Measurements from ENCODE around the gene SCN5A.

Gene SCN5A

DNA sequence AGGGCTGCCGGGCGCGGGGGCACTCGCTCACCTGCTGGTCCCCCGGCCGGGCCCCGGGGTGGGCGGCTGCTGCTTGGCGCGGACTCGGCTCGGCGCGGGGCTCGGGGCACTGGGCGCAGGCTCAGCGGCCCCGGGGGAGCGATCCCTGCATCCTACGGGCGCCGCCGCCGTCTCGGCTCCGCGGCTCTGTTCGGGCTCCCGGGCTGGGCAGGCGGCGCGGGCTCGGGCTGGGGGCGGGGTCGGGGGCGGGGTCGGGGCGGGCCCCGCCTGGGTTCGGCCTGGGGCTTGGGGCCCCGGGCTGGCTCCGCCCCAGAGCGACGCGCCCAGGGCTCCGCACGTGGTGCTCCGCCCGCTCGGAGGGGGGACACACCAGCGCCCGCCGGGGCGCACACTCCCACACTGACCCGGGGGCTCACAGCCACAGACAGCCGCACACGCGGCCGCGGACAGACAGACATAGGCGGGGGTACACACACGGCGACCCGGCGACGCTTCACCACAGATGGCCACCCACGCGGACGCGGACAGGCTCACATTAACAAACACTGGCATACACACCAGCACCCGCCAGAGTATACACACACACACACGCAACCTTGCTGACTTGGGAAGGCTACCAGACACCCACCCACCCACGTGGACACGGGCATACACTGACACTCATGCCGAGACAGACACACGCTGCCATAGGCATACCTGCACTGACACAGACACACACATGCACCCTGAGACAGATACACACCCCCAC, at the start of gene SCN5A:
Gene SCN5A (minus strand): TSS at position 188 of the 748 bp plus-strand sequence. CDS start 16,380 bp downstream, outside the sequence.
- peak; percentile 28 to 66 for DNase-seq

DNA sequence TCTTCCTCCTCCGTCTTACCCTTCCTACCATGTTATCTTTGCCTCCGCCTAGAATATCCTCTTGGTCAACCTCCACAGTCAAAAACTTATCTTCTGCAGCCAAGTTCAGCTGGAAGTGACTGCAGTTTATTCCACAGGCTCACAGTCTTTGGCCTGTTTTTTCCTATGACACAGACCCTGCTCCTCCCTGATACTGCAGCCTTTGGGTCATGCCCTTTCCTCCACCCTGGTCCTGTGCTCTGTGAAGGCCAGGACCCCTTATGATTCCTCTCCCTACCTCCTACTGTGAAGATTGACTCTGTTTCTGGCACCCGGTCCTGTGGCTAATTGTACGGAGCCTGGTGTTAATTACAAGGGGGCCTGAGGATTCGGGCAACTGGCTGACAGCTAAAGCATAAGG, 49.3 kb upstream of the SCN5A start:
- DNase-seq: no peak

DNA sequence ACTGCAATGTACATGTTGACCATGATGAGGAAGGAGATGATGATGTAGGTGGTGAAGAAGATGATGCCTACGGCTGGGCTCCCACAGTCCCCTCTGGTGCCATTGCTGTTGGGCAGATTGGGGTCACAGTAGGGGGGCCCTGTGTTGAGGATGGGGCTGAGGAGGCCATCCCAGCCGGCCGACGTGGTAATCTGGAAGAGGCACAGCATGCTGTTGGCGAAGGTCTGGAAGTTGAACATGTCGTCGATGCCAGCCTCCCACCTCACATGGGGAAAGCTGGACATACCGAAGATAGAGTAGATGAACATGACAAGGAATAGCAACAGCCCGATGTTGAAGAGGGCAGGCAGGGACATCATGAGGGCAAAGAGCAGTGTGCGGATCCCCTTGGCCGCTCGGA, 48.6 kb upstream of the SCN5A start:
- no peak for DNase-seq

DNA sequence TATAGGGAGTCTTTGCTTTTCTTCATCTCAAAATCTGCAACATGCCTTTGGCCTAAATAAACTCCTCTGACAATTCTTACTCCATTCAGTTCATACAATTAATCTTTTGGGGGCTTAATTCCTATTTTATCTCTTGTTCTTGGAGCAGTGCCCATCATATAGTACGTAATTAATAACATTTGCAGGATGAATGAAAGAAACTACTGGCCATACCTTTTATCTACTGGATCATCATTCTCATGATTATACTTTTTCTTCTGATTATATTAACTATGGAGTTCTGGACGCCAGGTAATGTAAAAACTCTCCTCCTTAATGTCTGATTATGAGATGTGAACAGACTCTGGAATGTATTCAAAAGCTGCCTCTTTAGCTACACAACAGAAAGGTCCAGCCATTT, 46.5 kb upstream of the SCN5A start:
- DNase-seq: no peak

DNA sequence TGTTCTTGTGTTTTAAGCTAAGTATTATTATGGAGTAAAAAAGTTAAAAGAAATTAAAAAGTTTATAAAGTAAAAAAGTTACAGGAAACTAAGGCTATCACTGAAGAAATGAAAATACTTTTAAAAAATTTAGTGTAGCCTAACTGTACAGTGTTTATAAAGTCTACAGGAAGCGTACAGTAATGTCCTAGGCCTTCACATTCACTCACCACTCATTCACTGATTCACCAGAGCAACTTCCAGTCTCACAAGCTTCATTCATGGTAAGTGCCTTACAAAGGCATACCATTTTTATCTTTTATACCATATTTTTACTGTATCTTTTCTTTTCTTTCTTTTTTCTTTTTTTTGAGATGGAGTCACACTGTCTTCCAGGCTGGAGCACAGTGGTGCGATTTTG, 40.7 kb upstream of the SCN5A start:
- DNase-seq: no peak

DNA sequence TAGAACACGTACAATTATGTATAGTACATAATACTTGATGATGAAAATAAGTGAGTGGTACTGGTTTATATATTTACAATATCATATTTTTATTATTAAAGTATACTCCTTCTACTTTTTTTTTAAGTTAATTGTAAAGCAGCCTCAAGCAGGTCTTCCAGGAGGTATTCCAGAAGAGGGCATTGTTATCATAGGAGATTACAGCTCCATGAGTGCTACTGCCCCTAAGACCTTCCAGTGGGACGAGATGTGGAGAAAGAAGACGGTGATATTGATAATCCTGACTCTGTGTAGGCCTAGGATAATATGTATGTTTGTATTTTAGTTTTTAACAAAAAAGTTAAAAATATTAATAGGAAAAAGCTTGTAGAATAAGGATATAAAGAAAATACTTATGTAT, 40.3 kb upstream of the SCN5A start:
- DNase-seq: peak in 1 of 2 experiments; percentile 19

DNA sequence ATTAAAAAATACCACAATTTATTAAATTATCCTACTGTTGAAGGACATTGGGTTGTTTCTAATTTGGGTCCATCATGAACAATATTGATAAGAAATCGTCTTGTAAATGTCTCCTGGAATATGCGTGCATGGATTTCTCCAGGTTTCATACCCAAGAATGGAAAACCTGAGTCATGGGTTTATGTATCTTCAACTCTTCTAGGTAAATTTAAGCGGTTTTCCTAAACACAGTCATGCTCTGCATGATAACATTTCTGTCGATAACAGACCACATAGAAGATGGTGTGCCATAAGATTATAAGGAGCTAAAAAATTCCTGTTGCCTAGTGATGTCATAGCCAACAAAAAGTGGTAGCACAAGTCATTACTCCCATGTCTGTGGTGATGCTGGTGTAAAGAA, 39.9 kb upstream of the SCN5A start:
- DNase-seq: no peak

DNA sequence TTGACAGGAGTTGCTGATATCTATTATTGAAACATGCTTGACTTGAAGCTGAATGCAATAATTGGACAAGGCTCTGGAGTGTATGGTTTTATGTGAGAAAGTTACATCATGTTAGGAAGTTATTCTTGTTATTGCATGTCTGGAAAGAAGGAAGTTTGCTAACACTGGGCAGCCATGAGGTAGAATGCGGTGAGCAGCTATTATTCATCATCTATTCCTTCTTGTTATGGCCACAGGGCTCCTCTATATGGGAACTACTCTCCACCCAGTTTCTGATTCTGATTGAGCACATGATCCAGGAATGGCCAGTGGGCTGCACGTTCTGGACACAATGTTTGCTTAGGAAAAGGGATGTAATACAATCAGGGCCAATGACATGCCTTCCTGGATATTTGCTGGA, 37.8 kb upstream of the SCN5A start:
- DNase-seq: no peak

DNA sequence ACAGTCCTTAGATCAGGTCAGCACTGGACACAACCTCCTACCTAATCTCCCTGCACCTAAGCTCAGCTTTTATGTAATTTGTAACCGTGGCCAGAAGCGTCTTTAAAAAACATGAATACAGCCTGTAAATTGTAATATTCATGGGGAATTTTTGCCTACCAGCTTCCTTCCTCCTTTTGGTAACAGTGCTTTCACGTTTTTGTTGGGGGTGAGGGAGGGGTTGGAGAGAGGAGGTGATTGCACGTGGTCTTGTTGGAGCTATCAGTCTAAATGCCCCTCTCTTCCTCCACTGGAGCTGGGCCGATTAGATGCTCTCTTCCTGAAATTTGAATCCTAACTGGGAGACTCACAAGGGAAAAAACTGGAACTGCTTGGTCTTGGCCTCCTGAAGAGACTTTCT, 35.1 kb upstream of the SCN5A start:
- no peak for DNase-seq

DNA sequence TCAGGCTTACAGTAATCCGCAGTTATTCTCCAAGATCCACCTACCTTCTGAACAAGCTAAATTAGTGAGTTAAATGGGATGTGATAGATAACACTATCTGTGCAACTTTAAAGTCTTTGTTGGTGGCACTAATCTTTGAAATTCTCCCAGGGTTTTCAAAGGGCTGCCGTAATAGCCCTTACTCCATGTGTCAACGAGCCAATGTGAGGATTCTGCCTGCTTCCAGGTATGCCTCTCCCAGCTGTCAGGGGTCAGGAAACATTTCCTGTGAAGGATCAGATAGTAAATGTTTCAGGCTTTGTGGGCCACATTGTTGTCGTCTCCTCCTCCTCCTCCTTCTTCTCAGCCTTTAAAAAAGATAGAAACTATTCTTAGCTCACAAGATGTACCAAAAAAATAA, 20.2 kb upstream of the SCN5A start:
- DNase-seq: no peak

DNA sequence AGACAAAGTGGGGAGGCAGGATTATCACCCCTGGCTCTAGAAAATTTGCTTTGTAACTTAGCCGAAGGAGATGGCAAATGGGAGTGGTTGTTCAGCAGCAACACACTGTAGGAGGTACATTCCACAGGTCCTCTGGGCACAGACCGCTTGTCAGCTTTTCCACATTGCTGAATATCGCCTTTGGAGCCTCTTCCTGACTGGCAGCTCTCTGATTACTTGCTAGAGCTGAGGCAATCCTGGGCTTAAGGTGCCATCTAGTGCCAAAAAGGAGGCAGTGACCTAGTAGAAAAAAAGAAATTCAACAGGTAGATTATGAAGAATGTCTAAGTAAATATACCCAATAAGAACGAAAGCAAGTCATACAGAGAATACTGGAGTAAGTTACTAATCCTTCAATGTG, 13.1 kb upstream of the SCN5A start:
- peak; percentile 22 to 67 for DNase-seq

DNA sequence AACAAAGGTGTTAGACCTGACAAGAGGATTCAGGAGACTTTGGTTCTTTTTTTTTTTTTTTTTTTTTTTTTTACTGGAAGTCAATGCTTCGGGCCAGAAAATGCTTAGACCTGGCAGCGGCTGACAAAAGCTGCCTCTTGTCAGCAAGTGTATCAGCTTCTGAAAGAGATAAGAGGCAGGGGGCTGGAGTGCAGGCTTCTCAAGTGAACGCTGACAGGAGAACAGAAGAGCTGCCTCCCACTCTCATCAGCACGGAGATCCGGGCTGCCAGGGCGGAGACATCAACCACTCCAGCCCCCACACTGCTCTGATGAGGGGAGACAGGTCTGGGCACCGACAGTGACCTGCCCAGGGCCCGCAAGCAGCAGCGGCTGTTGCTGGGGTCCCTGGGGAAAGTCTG, 9.4 kb upstream of the SCN5A start:
- no peak for DNase-seq

DNA sequence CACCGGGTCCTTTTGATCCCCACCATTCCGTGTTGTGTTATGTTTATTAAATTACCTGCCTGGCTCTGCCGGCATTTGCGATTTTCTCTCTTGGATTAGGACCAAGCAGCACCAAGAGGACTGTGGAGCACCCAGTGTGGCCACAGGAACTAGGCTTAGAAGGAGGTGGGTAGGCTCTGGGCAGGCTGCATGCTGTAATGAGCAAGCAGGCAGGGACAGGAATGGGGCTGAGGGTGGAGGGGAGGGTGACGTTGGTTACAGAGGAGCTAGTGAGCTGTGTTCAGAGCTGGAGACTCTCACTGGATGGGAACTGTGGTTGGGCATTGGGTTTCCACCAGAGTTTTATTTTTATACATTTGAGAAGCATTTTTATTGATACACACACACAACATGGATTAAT, 7.9 kb upstream of the SCN5A start:
- DNase-seq: no peak

DNA sequence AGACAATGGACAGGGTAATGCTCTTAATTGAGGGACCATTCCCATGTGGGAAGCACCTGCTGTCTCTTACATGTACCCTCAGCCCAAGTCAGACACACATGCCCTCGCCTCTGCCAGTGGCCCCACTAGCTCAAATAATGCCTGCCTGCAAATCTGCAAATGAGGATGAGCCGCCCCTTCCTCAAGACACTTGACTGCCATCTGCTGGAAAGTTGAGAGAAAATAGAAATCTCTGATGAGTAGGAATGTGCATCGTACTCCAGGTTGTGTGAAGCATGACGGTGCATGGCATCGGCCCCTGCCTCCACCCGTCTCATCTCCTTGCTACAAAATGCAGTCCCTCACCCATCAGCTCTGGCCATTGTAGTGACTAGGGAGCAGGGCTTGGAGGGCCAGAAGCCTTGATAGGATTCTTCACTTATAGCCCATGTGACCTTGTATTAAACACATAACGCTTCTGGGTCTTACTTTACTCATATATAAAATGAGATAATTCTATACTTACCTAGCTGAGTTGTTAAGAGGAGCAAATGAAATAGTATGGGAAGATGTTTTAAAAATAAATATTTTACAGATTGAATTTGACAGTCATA, 6.3 kb upstream of the SCN5A start:
- DNase-seq: peak in 1 of 2 experiments; percentile 69

DNA sequence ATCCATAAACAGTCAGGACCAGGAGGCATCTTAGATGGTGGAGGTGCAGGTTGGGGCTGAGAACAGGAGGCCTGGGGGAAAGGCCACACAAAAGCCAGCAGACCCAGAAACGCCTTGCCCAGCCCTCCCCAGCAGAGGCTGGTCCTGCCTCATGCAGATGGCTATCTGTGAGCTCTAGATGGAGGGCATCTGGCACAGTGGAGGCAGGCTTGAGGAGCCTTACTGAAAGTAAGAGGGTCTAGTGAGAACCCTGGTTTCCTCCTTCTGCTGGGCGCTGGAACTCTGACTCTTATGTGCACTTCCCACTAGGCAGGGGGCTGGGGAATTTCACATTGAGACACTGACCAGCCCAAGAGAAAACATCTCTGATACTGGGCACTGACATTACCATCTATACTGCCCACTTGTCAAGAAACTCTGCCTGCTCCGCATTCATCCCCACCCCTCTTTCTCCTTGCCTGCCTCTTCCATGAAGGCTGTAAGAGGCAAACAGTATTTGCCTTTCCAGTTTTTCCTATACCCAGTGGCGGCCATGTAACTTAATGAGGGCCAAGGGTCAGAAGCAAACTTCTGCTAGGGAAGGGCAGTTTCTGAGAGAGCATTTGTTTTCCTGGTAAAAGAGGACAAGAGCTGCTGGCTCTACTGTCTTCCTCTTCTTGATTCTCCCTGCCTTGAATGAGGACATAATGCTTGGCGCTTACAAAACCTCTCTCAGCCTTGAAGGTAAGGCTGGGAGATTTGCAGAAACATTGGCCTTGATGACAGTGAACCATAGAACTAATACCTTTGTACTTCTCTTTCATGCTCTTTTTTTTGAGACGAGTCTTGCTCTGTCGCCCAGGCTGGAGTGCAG, 4.4 kb upstream of the SCN5A start:
- no peak for DNase-seq

DNA sequence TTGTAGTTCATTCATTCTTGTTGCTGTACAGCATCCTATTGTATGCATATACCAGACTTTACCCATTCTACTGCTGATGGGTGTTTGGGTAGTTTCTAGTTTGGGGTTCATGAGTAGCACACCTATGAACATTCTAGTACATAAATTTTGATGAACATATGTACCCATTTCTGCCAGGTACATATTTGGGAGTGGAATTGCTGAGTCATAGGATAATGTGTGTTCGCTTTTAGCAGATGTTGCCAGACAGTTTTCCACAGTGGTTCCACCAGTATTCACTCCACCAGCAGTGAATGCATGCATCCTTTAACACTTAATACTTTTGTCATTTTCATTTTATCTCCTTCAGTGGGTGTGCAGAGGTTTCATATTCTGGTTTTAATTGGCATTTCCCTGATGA, 3.4 kb upstream of the SCN5A start:
- DNase-seq: no peak

DNA sequence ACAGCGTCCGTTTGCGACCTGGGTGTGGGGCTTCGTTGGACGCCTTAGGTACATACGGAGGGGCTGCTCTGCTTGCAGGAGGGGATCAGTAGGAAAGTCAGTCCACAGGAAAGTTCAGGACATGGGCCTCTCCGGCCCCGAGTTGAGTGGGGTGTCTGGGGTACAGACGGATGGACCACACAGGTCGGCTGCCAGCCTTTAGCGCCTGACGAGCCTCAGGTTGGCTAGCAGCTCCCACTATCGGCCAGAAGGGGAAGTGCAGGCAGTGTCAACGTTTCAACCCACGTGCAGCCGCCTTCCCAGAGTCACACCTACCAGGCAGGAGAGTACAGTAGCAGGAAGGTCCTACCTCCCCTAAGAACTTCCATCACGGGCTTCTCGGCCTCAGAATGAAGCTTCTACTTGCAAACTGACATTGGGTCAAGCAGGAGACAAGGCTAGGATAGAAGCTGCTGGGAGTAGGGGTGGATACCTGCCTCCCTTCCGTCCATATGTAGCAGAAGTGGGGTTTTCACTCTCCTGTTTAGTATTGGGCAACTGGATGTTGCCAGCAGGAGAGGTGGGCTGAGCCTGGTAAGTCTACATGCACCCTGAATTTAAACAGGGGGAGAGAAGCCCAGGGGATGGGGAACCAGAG, 1.8 kb upstream of the SCN5A start:
- DNase-seq: peak; percentile 17 to 78

DNA sequence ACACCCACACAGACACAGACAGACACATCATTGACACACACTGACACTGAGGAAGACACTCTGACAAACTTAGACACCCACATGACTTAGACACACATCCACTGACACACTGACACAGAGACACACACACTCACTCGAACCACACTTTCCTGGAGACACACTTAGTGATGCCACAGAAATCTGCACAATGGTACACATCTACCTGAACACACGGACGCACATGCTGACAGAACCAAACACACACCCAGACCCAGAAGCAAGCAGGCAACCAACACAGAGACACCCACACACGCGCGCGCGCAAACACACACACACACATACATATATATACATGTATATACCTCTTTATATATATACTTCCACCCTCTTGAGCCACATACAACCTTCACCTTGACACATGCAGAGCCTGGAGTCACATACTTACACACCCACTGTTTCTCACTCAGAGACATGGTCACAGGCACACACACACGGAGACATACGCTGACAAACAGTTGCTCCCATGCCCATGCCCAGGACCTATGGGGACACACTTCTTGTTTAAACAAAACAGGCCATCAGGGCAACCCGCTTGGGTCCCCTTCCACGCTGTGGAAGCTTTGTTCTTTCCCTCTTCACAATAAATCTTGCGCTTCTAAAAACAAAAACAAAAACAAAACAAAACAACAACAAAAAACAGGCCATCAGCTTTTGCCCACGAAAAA, 913 bp upstream of the SCN5A start:
- DNase-seq: peak in 1 of 2 experiments; percentile 48

DNA sequence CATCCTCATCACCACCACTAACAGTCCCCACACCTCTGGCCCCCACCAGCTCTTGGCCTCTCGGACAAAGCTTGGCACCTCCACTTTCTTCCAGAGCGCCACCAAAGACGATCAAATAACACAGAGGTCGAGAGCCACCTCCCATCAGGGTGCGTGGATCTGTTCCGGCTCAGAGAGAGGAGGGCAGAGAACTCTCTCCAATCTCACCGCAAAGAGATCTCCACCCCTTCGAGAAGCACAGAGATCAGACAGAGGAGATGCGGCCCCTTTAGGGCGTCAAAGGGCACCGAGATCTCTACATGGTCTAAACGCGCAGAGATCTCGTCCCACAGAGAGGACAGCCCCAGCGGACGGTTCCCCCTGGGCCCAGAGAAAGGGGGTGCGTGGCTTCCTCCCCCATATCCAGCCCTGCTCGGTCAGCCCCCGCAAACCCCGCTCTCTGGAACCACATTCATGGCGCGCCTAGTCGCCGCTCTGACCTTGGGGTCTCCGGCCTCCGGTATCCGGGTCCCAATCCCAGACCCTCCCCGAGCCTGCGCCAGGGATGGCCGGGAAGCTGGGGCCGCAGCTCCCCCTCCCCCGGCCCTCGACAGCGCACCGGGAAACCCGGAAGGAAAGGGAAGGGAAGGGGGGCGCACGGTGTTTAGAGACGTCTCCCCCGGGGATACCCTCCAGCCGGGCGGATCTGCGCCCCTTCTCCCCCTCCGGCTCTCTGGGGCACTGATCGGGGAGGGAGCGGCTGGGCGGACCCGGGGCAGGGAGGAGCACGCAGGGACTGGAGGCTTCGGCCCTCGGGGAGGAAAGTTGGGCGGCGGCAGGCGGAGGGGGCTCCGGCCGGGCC, 608 bp downstream of the SCN5A start:
- DNase-seq: no peak

DNA sequence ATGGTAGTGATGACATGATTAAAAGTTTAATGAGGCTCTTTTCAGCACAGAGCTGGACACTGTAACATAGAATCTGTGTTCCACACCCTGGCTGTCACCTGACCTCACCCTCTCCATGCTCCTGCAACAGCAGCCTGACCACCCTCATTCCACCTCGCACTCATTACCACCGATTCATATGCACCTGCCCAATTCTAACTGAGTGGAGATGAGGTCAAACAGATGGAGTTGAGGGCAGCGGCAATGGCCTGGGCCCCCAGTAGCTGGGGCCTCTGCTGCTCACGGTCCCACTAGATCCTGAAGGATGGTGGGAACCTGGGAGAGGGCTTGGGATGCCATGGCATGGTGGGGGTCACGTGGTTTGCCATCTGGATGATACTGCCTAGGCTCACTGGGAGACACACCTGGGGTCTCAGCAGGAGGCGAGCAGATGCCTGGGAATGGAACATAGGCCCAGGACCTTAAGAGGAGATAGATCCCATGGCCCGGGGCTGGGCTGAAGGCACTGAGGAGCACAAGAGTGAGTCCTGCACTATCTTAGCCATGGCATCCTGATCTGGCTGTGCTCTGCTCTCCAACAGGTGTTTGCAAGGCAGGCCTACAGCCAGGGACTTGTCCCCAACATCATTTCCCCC, 1.3 kb downstream of the SCN5A start:
- no peak for DNase-seq

All from SW 1271 (cell line).